ENCODE results near the gene ACTL6B.

GRCh38 chr7:100683659-100684533 lies 27.6 kb upstream of the ACTL6B start:
- TF ChIP-seq CTCF (conservative IDR thresholded peaks at IDR 0.05), result no peak
- TF ChIP-seq EZH2 (IDR thresholded peaks at IDR 0.05; ENCODE audit: low read depth), result no peak

Data from PC-9 (cell line).